Activated CD8-positive, alpha-beta T cell treated with anti-CD3 and anti-CD28 coated beads, Interleukin-2, amount 10 ng/mL, durations not matched to agents 7 days and 5 days (primary cell): ENCODE results near the gene CLIC3. TPM values are rescaled to one million over a fixed set of nuclear protein-coding genes. Genes with fewer than 3 reads are reported as not detected.

Experiments
- ATAC-seq: fragments of 150-1000 bp; cut with Tn5 transposase; one replicate; pipeline ENCODE4 v1.10.0; 2021; ENCODE audit warnings: moderate library complexity
- CTCF ChIA-PET: fragments of 350-600 bp; sonication (Branson Sonifier 250); formaldehyde crosslinking; loops from one replicate; lab custom pipeline; 2021; ENCODE audit warnings: antibody characterized with exemption; lab: Charles Lee
- POLR2A ChIA-PET: fragments of 350-600 bp; sonication (Branson Sonifier 250); formaldehyde crosslinking; loops from one replicate; lab custom pipeline; 2021; ENCODE audit warnings: antibody characterized with exemption; lab: Charles Lee
- DNase-seq: peaks from one replicate; pipeline ENCODE4 v3.0.0-alpha.2; 2020
- H3K27ac Mint-ChIP-seq: one replicate; pipeline ENCODE4 v1.8.0; 2021; ENCODE audit warnings: mild to moderate bottlenecking, mixed read lengths
- H3K27me3 Mint-ChIP-seq: one replicate; pipeline ENCODE4 v1.8.0; 2021; ENCODE audit warnings: low read depth, mixed read lengths
- H3K36me3 Mint-ChIP-seq: one replicate; pipeline ENCODE4 v1.8.0; 2021; ENCODE audit warnings: low read depth, mixed read lengths
- H3K4me1 Mint-ChIP-seq: one replicate; pipeline ENCODE4 v1.8.0; 2021; ENCODE audit warnings: low read depth, mixed read lengths
- H3K4me3 Mint-ChIP-seq: one replicate; pipeline ENCODE4 v1.8.0; 2021; ENCODE audit warnings: mild to moderate bottlenecking, mixed read lengths
- H3K9me3 Mint-ChIP-seq: one replicate; pipeline ENCODE4 v1.8.0; 2022; ENCODE audit warnings: mixed read lengths; ENCODE audit not compliant: insufficient read depth
- total RNA-seq, 2 experiments: library from RNA; stranded (reverse); gene quantifications; one replicate each; pipeline ENCODE4 v1.2.3, GENCODE V29; 2021

CLIC3 gene
- total RNA-seq, 2 experiments from 2014 or later: 3.6 to 4.8 TPM

DNA sequence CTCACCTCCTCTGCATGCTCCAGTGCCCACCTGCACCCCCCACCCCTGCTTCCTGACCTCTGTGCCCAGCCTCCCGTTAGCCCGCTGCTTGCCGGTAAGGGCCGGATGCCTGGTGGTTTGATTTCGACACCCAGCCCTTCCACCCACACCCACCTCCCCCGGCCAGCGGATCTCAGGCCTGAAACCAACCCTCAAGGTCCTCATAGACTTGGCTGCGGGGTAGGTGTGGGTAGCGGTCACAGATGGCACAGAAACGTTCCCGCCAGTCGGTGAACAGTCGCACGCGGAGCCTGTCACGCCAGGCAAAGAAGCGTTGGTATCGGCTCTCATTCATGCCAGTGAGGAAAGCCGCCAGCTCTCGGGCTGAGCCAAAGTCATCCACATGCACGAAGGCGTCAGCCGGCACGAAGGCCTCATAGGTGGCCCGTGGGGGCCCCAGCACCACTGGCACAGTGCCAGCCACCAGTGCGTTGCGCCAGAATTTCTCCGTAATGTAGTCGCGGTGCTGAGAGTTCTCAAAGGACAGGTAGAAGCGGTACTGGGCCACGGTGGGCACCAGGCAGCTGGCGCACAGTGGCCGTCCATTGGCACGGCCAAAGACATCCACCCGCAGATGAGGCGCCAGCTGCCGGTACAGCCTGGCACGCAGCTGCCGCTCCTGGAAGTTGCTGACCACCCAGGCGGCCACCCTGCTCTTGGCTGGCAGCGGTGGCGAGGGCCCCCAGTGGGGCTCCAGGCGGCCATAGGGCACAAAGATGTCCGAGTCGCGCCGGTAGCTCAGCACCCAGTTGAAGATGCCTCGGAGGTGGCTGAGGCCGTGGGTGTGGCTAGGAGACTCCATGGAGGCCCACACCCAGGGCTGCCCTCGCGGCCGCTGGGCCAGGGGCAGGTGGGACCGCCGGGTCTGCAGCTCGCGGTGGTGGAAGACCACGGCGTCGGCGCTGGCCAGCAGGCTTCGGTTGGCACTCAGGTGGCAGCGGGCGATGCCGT, 34.5 kb upstream of the CLIC3 start:
- Mint-ChIP-seq H3K9me3 (no peaks in the 10 kb centered on the region), H3K36me3 (no peaks in the 10 kb centered on the region), H3K27ac (peak overlapping the region; percentile 83), H3K27me3 (peaks cover 2% of the 10 kb centered on the region), H3K4me3 (peak overlapping the region; percentile 71), H3K4me1 (peaks cover 72% of the 10 kb centered on the region)
- ChIA-PET CTCF (interaction anchor here (0.6 to 3.9 kb wide), 13 partner anchors 11 to 253 kb away, joined by 3 to 41 read pairs (median 13); partner anchors contain the start of genes MAN1B1 and PAXX), POLR2A (no interaction called here)
- no peak for ATAC-seq
- peak; percentile 63 for DNase-seq

DNA sequence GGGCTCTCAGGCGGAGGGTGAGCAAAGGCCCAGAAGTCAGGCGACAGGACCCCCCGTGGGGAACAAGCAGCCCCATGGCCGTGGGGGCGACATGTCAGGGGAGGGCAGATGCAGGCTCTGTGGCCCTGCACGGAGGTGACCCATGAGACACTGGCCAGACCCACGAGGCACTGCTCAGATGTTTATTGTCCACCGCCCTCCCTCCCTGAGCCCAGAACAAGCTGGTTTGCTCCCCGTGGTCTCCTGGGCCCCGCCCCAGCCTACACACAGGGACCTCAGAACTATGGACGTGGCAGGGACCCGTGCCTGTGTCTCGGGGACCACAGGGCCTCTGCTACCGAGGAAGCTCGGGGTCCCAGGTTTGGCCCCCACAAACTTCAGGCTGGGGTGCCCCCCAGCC, 33.6 kb upstream of the CLIC3 start:
- ATAC-seq: no peak
- Mint-ChIP-seq H3K4me1 (peaks cover 66% of the 10 kb centered on the region), H3K27me3 (peaks cover 2% of the 10 kb centered on the region)

DNA sequence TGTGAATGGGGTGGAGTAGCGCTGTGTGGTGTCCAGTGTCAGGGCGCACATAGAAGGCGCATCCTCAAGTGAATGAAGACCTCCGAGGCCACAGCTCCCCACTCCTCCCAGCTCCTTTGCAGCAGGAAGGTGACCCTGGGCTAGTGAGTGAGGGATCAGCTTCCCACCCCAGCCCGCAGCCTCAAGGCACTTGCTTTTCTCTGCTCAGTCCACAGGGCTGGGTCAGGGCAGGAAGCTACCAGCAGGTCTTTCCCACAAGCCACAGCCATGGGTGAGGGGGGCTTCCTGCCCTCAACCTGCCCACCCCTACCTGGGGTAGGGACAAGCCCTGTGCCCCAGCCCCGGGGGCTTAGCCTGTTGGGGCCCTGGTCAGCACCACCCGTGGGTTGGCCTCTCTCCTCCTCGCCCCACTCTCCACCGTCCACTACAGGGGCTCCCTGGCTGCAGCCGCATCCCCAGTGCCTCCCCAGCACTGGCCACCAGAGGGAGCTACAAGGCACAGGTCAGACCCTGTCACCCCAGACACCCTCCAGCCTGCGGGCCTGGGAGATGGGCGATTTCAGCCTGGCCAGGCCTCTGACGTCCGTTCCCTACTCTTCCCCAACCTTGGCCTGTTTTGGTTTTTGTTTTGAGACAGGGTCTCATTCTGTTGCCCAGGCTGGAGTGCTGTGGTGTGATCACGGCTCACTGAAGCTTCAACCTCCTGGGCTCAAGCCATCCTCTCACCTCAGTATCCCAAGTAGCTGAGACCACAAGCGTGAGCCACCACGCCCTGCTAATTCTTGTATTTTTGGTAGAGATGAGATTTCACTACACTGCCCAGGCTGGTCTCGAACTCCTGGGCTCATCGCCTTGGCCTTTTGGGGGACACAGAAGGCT, 32.9 kb upstream of the CLIC3 start:
- no peaks in the 10 kb centered on the region for H3K36me3 Mint-ChIP-seq
- H3K9me3 Mint-ChIP-seq: no peaks in the 10 kb centered on the region
- peak overlapping the region; percentile 88 for H3K27ac Mint-ChIP-seq
- POLR2A ChIA-PET: interaction anchor here (0.7 to 1.9 kb wide), 6 partner anchors 30 to 302 kb away, joined by 3 to 7 read pairs (median 6); partner anchors contain the start of genes MAN1B1, PAXX and SAPCD2
- peaks cover 66% of the 10 kb centered on the region for H3K4me1 Mint-ChIP-seq
- peak; percentile 78 for DNase-seq
- ATAC-seq: peak; percentile 50
- CTCF ChIA-PET: interaction anchor here (0.7 to 3.9 kb wide), 49 partner anchors 9 to 300 kb away, joined by 3 to 41 read pairs (median 5); partner anchors contain the start of genes AJM1, CLIC3, MAN1B1 and PAXX
- peak overlapping the region; percentile 71 for H3K4me3 Mint-ChIP-seq
- peaks cover 2% of the 10 kb centered on the region for H3K27me3 Mint-ChIP-seq

More for the DNA sequence above, 33.6 kb upstream of the CLIC3 start:
- H3K9me3 Mint-ChIP-seq: no peaks in the 10 kb centered on the region
- H3K4me3 Mint-ChIP-seq: peak overlapping the region; percentile 71
- no peaks in the 10 kb centered on the region for H3K36me3 Mint-ChIP-seq
- peak; percentile 40 for DNase-seq
- POLR2A ChIA-PET: interaction anchor here (0.7 to 1.9 kb wide), 4 partner anchors 37 to 70 kb away, joined by 3 to 7 read pairs (median 6); partner anchors contain the start of genes MAN1B1, PAXX and SAPCD2
- CTCF ChIA-PET: interaction anchor here (0.8 to 3.9 kb wide), 43 partner anchors 8 to 301 kb away, joined by 3 to 41 read pairs (median 6); partner anchors contain the start of genes AJM1, CLIC3, MAN1B1 and PAXX
- H3K27ac Mint-ChIP-seq: peak overlapping the region; percentile 88

DNA sequence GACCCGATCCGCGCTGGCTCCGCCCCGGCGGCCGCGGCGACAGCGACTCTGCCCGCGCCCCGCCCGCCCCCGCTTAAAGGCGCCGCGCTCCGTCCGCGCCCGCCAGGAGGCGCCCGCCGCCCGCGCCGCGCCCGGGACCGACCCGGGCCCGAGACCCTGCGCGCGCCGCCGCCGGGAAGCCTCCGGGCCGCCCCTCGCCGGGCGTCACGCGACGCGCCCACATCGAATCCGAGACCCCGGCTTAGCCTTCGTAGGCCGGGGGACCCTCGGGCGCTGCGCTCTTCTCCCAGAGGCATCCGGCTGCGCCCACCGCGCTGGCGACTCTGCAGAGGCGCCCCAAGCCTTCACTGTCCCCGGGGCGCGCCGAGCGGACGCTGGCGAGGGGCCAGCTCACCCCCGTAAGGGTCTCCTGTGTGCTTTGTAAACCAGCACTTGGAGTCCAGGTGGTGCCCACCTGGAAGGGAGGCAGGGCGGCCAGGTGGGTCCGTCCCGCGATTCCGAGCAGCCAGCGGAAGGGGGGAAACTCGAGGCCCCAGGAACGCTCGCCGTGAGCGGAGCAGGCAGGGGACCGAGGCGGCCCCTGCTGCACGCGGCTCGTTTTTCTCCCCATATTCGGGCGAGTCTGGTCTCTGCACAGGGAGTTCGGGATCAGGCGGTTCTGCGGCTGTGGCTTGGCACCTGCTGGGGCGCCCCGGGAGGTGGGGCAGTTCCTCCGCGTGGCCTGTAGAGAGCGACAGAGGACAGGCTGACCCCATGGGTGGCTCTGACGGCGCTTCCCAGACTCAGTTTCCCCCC, 32.1 kb upstream of the CLIC3 start:
- Mint-ChIP-seq H3K27ac (peak overlapping the region; percentile 88), H3K4me1 (peaks cover 68% of the 10 kb centered on the region), H3K36me3 (no peaks in the 10 kb centered on the region), H3K9me3 (no peaks in the 10 kb centered on the region), H3K27me3 (peaks cover 2% of the 10 kb centered on the region), H3K4me3 (peak overlapping the region; percentile 71)
- ATAC-seq (peak; percentile 78), DNase-seq (peak; percentile 76)
- POLR2A ChIA-PET: interaction anchor here (1.0 to 1.9 kb wide), 6 partner anchors 29 to 301 kb away, joined by 3 to 7 read pairs (median 6); partner anchors contain the start of genes FBXW5, MAN1B1, PAXX and SAPCD2
- CTCF ChIA-PET: interaction anchor here (0.7 to 3.9 kb wide), 39 partner anchors 9 to 300 kb away, joined by 3 to 41 read pairs (median 6); partner anchors contain the start of genes AJM1, CLIC3, PAXX and SAPCD2

DNA sequence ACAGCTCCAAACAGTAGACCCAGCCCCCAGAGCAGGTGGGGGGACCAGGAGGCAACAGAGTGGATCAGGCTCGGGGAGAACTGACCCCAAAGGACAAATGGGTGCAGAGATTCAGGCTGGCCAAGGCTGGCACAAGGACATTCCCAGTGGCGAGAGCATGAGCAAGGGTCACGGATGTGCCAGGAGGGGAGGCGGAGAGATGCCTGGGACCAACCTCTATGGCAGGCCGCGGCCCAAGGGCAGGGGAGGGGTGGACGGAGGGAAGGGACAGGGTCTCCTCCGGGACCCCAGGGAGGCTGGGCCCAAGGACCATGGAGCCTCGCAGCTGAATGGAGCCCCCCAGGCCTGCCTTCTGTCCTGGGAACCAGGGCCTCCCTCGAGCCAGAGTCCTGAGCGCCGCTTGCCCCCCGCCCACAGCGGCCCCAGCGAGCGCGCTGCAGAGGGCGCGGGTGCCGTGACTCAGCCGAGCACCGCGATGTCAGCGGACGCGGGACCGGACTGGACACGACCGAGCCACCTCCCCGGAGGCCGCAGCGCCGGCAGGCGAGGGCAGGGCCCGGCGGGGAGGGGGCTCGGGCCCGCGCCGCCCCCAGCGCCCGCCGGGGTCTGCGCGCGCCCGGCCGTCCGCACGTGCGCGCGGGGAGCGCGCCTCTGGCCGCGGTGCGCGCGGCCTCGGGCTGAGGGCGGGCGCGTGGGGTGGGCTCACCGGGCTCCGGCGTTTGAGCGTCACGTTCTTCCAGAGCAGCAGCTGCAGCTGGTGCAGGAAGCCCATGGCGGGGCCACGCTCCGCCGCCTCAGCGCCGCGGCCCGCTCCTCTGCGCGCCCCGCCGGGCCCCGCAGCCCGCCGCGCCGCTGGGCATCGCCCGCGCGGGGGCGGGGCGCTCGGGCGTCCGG, 31.2 kb upstream of the CLIC3 start, which contains the start of gene ABCA2:
Gene ABCA2 (minus strand): TSS at position 869 of the 894 bp plus-strand sequence. CDS start 97 bp downstream, at position 772.
- Mint-ChIP-seq H3K4me1 (peaks cover 62% of the 10 kb centered on the region), H3K27me3 (peaks cover 2% of the 10 kb centered on the region), H3K4me3 (peak within 1 kb of the TSS; percentile 78), H3K9me3 (no peaks in the 10 kb centered on the region), H3K36me3 (no peaks in the 10 kb centered on the region), H3K27ac (peak within 1 kb of the TSS; percentile 88)
- no peak for DNase-seq
- ChIA-PET POLR2A (interaction anchor here (1.0 to 1.4 kb wide), 2 partner anchors 29 to 83 kb away, joined by 3 to 6 read pairs; partner anchors contain the start of gene FBXW5), CTCF (interaction anchor here (1.2 to 4.5 kb wide), 13 partner anchors 8 to 239 kb away, joined by 3 to 41 read pairs (median 6); partner anchors contain the start of genes AJM1, CLIC3, NPDC1 and PAXX)
- no peak for ATAC-seq

DNA sequence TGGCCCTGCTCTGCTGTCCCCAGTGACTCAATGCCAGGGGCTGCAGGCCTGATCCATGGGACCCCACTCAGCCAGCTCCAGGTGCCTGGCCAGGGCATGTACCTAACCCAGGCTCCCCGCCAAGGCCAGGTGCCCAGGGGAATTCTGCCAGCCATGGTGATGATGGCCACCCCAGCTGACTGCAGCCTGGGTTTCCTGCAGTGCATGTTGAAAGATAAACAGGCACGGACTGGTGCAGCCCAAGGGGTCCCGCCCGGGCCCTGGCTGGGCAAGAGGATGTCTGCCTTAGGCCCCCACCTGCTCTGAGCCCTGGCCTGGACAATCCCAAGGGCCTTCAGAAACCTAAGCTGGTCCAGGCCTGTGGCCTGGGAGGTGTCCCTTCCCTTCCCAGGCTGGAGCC, 30.5 kb upstream of the CLIC3 start:
- Mint-ChIP-seq H3K4me3 (peak overlapping the region; percentile 78), H3K4me1 (peaks cover 57% of the 10 kb centered on the region), H3K27ac (no peak overlapping the region), H3K9me3 (no peaks in the 10 kb centered on the region), H3K27me3 (peaks cover 2% of the 10 kb centered on the region), H3K36me3 (peaks cover 2% of the 10 kb centered on the region)
- ATAC-seq (no peak), DNase-seq (no peak)
- ChIA-PET CTCF (interaction anchor here (1.5 to 4.5 kb wide), 6 partner anchors 8 to 77 kb away, joined by 4 to 41 read pairs (median 30); partner anchors contain the start of genes CLIC3, NPDC1 and PAXX), POLR2A (interaction anchor here (0.9 kb wide), 1 partner anchor 77 kb away, joined by 4 read pairs; no protein-coding TSS in a partner anchor)

DNA sequence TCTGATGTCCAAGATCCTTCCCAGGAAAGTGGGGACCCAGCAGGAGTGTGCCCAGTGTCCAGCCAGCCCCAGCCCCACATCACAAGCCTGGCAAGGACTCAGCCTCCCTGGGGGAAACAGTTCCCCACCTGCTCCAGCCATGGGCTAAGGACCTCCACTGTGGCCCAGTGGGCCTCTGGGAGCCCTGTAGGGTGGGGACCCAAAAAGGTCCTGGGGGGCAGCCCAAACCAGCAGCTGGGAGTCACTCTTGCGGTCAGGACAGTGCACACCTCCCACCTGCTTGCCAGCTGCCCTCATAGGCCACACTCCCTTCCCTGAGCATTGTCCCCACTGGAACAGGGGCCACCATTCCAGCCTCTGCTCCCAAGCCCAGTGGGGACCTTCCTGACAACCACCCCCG, 30.0 kb upstream of the CLIC3 start:
- CTCF ChIA-PET: interaction anchor here (1.0 to 4.5 kb wide), 6 partner anchors 9 to 78 kb away, joined by 3 to 34 read pairs (median 4); partner anchors contain the start of genes CLIC3 and NPDC1
- peak overlapping the region; percentile 78 for H3K4me3 Mint-ChIP-seq
- H3K4me1 Mint-ChIP-seq: peaks cover 54% of the 10 kb centered on the region
- H3K36me3 Mint-ChIP-seq: peaks cover 2% of the 10 kb centered on the region
- peaks cover 2% of the 10 kb centered on the region for H3K27me3 Mint-ChIP-seq
- DNase-seq (no peak), ATAC-seq (no peak)
- no peaks in the 10 kb centered on the region for H3K9me3 Mint-ChIP-seq
- POLR2A ChIA-PET: interaction anchor here (0.8 to 0.9 kb wide), 2 partner anchors 38 to 77 kb away, joined by 3 to 4 read pairs; no protein-coding TSS in a partner anchor
- H3K27ac Mint-ChIP-seq: no peak overlapping the region

DNA sequence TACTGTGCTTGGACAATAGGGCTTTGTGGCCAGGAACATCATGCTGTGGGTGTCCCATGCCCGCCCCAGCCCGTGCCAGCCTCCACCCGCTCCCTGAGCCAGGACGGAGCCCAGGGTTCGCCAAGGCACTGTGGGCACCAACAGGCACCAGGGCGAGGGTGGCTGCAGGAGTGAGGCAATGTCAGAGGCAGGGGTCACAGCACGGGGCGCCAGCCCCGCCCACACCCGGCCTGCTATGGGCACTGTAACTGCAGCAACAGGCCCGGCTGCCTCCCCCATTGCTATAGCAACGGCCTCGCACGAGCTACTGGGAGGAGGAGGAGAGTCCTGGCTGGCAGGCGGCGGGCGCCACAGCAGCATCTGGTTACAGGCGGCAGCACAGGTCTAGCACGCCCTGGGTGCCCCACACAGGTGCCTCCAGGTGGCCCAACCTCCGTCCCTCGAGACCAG, 29.2 kb upstream of the CLIC3 start:
- DNase-seq: no peak
- peaks cover 2% of the 10 kb centered on the region for H3K27me3 Mint-ChIP-seq
- peaks cover 2% of the 10 kb centered on the region for H3K36me3 Mint-ChIP-seq
- no peak for ATAC-seq
- H3K4me3 Mint-ChIP-seq: no peak overlapping the region
- peaks cover 47% of the 10 kb centered on the region for H3K4me1 Mint-ChIP-seq
- CTCF ChIA-PET: interaction anchor here (1.0 to 4.5 kb wide), 6 partner anchors 10 to 78 kb away, joined by 3 to 34 read pairs (median 4); partner anchors contain the start of gene NPDC1
- POLR2A ChIA-PET: interaction anchor here (0.5 to 0.8 kb wide), 3 partner anchors 37 to 198 kb away, joined by 3 read pairs; no protein-coding TSS in a partner anchor
- H3K27ac Mint-ChIP-seq: no peak overlapping the region
- H3K9me3 Mint-ChIP-seq: no peaks in the 10 kb centered on the region

DNA sequence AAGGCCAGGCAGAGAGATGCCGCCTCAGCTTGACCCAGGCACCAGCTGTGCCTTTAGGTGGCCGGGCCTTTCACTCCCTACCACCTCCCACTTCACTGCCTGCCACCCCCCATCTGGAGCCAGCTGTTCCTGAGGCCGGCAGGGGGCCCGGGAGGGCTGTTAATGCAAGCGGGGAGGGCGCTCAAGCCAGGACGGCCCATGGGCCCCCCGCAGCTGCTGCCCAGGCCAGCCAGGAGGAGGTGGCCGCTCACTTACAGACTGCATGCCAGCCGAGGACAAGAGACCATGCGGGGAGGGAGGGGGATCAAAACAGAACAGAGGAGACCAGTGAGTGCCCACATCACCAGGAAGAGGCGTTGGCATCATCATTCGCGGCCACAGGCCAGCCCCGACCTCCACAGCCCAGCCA, 27.2 kb upstream of the CLIC3 start:
- POLR2A ChIA-PET: no interaction called here
- CTCF ChIA-PET: interaction anchor here (4.5 kb wide), 1 partner anchor 12 kb away, joined by 34 read pairs; no protein-coding TSS in a partner anchor
- no peak for ATAC-seq
- Mint-ChIP-seq H3K36me3 (peaks cover 6% of the 10 kb centered on the region), H3K4me3 (no peak overlapping the region), H3K27ac (no peak overlapping the region), H3K9me3 (no peaks in the 10 kb centered on the region), H3K4me1 (peaks cover 32% of the 10 kb centered on the region), H3K27me3 (peaks cover 2% of the 10 kb centered on the region)
- no peak for DNase-seq
